Measurements from ENCODE around the gene GPR107. TPM values are rescaled to one million over a fixed set of nuclear protein-coding genes. Genes with fewer than 3 reads are reported as not detected.

GPR107 gene
- total RNA-seq, 1 experiment from 2014 or later = 47.1 TPM

- peaks cover 37% of the 10 kb centered on the region for H3K4me1 ChIP-seq (ENCODE audit: insufficient read depth, low read length, poor library complexity, severe bottlenecking)
- ChIA-PET CTCF (no interaction called here), POLR2A (ENCODE audit: low non-redundant PET) (no interaction called here)
- peaks cover 16% of the 10 kb centered on the region for H3K36me3 ChIP-seq (ENCODE audit: insufficient read depth, low read length, poor library complexity, severe bottlenecking)
- intact Hi-C loops (cut with micrococcal nuclease; ENCODE audit: unreplicated experiment) = loop anchor here (5.0 kb wide), 1 partner anchor 303 kb away; no protein-coding TSS in a partner anchor
- H3K27ac ChIP-seq (ENCODE audit: low read depth, low read length, poor library complexity, severe bottlenecking) = peak overlapping the region; percentile 81
- TF ChIP-seq EZH2 (IDR thresholded peaks at IDR 0.05; ENCODE audit: borderline replicate concordance, low read depth, low read length, poor library complexity, severe bottlenecking) (no peak), CTCF (conservative IDR thresholded peaks at IDR 0.05; ENCODE audit: low read depth, low read length) (no peak)
- no peak overlapping the region for H3K4me3 ChIP-seq (ENCODE audit: low read depth, low read length, poor library complexity, severe bottlenecking)
- no peaks in the 10 kb centered on the region for H3K27me3 ChIP-seq (replicated peaks; ENCODE audit: insufficient read depth, low read depth, low read length, poor library complexity)
- no peaks in the 10 kb centered on the region for H3K9me3 ChIP-seq (ENCODE audit: low read depth, low read length, poor library complexity, severe bottlenecking)
- peak; percentile 96 for DNase-seq (ENCODE audit: low spot score)
- BruUV-seq (replicated peaks) = no TSS peak
Measured at GRCh38 chr9:130118841-130119518, 65.3 kb downstream of the GPR107 start.

GRCh38 chr9:130119519-130120298 is 66.0 kb downstream of the GPR107 start:
- DNase-seq (ENCODE audit: low spot score) = no peak
- ChIA-PET POLR2A (ENCODE audit: low non-redundant PET) (no interaction called here), CTCF (no interaction called here)
- TF ChIP-seq EZH2 (IDR thresholded peaks at IDR 0.05; ENCODE audit: borderline replicate concordance, low read depth, low read length, poor library complexity, severe bottlenecking) (no peak), CTCF (conservative IDR thresholded peaks at IDR 0.05; ENCODE audit: low read depth, low read length) (no peak)
- Histone ChIP-seq H3K27ac (ENCODE audit: low read depth, low read length, poor library complexity, severe bottlenecking) (no peak overlapping the region), H3K9me3 (ENCODE audit: low read depth, low read length, poor library complexity, severe bottlenecking) (no peaks in the 10 kb centered on the region), H3K4me1 (ENCODE audit: insufficient read depth, low read length, poor library complexity, severe bottlenecking) (peaks cover 37% of the 10 kb centered on the region), H3K4me3 (ENCODE audit: low read depth, low read length, poor library complexity, severe bottlenecking) (no peak overlapping the region), H3K36me3 (ENCODE audit: insufficient read depth, low read length, poor library complexity, severe bottlenecking) (peaks cover 16% of the 10 kb centered on the region), H3K27me3 (replicated peaks; ENCODE audit: insufficient read depth, low read depth, low read length, poor library complexity) (no peaks in the 10 kb centered on the region)
- BruUV-seq (replicated peaks) = no TSS peak
- intact Hi-C loops (cut with micrococcal nuclease; ENCODE audit: unreplicated experiment) = loop anchor here (5.0 kb wide), 1 partner anchor 303 kb away; no protein-coding TSS in a partner anchor

GRCh38 chr9:130120299-130120587 is 66.5 kb downstream of the GPR107 start:
- Histone ChIP-seq H3K36me3 (ENCODE audit: insufficient read depth, low read length, poor library complexity, severe bottlenecking) (peaks cover 16% of the 10 kb centered on the region), H3K4me1 (ENCODE audit: insufficient read depth, low read length, poor library complexity, severe bottlenecking) (peaks cover 37% of the 10 kb centered on the region), H3K27me3 (replicated peaks; ENCODE audit: insufficient read depth, low read depth, low read length, poor library complexity) (no peaks in the 10 kb centered on the region), H3K4me3 (ENCODE audit: low read depth, low read length, poor library complexity, severe bottlenecking) (no peak overlapping the region), H3K27ac (ENCODE audit: low read depth, low read length, poor library complexity, severe bottlenecking) (no peak overlapping the region), H3K9me3 (ENCODE audit: low read depth, low read length, poor library complexity, severe bottlenecking) (no peaks in the 10 kb centered on the region)
- intact Hi-C loops (cut with micrococcal nuclease; ENCODE audit: unreplicated experiment) = no loop called here
- no TSS peak for BruUV-seq (replicated peaks)
- no peak for TF ChIP-seq EZH2 (IDR thresholded peaks at IDR 0.05; ENCODE audit: borderline replicate concordance, low read depth, low read length, poor library complexity, severe bottlenecking)
- no peak for TF ChIP-seq CTCF (conservative IDR thresholded peaks at IDR 0.05; ENCODE audit: low read depth, low read length)
- ChIA-PET CTCF (no interaction called here), POLR2A (ENCODE audit: low non-redundant PET) (no interaction called here)
- DNase-seq (ENCODE audit: low spot score) = no peak
